HL-60 (cell line): Measurements from ENCODE around the gene DPH6.

Experiments
- CTCF ChIP-seq: IDR thresholded peaks from one replicate; pipeline ENCODE4 v1.5.1; 2011; ENCODE audit warnings: low read length, control low read depth, inconsistent platforms; ENCODE audit not compliant: insufficient read depth
- GABPA ChIP-seq: IDR thresholded peaks from 2 replicates; pipeline ENCODE4 v1.6.1; 2012; ENCODE audit warnings: low read depth
- POLR2AphosphoS5 ChIP-seq: IDR thresholded peaks from 2 replicates; pipeline ENCODE4 v1.6.1; 2012; ENCODE audit warnings: low read depth
- REST ChIP-seq: IDR thresholded peaks from 2 replicates; pipeline ENCODE4 v1.6.1; 2012; ENCODE audit warnings: low read depth; ENCODE audit not compliant: insufficient replicate concordance
- SPI1 ChIP-seq: IDR thresholded peaks from 2 replicates; pipeline ENCODE4 v1.6.1; 2012; ENCODE audit warnings: low read depth, mild to moderate bottlenecking, borderline replicate concordance

GRCh38 chr15:35427496-35427895, 118.5 kb downstream of the DPH6 start:
- TF ChIP-seq CTCF (no peak), POLR2AphosphoS5 (no peak), GABPA (no peak), REST (no peak), SPI1 (no peak)
